Lower leg skin (tissue), 4 donors: ENCODE data around the gene POMT2. TPM values are rescaled to one million over a fixed set of nuclear protein-coding genes. Genes with fewer than 3 reads are reported as not detected.

ENCODE experiments used
- DNase-seq, 2 donors: peaks; one replicate each; pipeline ENCODE4 v3.0.0-alpha.2; 2019; ENCODE audit warnings: low spot score in 2 of 2
- H3K4me3 ChIP-seq: fragments of 200-600 bp; sonication (generic); 2 replicates; pipeline ENCODE4 v1.5.1; 2017; ENCODE audit warnings: mild to moderate bottlenecking, low read depth; ENCODE audit not compliant: poor library complexity, severe bottlenecking
- CTCF ChIP-seq, 3 donors: fragments of 450-650 bp; IDR thresholded peaks; one replicate each; pipeline ENCODE4 v1.5.1; 2016; ENCODE audit warnings: antibody characterized with exemption in 3 of 3, mild to moderate bottlenecking in 3 of 3, moderate library complexity in 2 of 3
- POLR2A ChIP-seq, 2 donors: fragments of 450-650 bp; IDR thresholded peaks; one replicate each; pipeline ENCODE4 v1.6.1; 2016 to 2017; ENCODE audit warnings: antibody characterized with exemption in 2 of 2, mild to moderate bottlenecking in 1 of 2, moderate library complexity in 1 of 2
- WGBS, 2 donors: methylation state at CpG; one replicate each; pipeline ENCODE4 v1.1.5; 2018; 5-methylcytosine and 5-hydroxymethylcytosine counted together
- intact Hi-C: fragments of 100-400 bp; cut with DNase I; formaldehyde crosslinking; loops from one replicate; pipeline ENCODE4 v1.15.0; 2023; ENCODE audit warnings: low total_unique reads
- total RNA-seq, 4 donors: library from RNA; depleted of rRNA; stranded (reverse); fragments of >200 nt; gene quantifications; one replicate each; pipeline ENCODE4 v1.1.0, GENCODE V29; 2016

The POMT2 gene
- total RNA-seq, 4 donors from 2014 or later = 9.1 to 23.0 (median 15.9) TPM

DNA sequence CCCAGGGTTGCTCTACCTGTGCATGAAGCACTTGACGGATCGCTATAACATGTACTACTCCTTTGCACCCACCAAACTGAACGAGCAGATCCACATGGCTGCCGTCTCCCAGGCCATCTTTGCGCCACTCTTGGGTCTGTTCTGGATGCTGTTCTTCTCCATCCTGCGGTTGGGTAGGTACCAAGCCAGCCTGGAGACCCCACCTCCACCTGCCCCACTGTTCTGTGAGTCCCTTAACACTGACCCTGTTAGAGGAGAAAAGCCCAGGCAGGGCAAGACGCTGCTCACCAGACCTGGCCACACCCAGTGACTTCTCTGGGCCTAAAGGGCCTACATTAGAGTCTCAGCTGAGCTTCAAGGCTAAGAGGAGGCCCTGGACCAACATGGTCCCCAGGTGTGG, 71.4 kb downstream of the POMT2 start:
- 90 to 92% methylated on average over 7 of the region's 7 CpGs for WGBS, 2 donors

GRCh38 chr14:77248666-77249065, 72.0 kb downstream of the POMT2 start:
- TF ChIP-seq POLR2A (IDR thresholded peaks at IDR 0.05) = no peak
- TF ChIP-seq CTCF (IDR thresholded peaks at IDR 0.05) = no peak
- 88 to 92% methylated on average over 7 of the region's 7 CpGs for WGBS, 2 donors

More for the DNA sequence above, 71.4 kb downstream of the POMT2 start:
- no peak for TF ChIP-seq CTCF (IDR thresholded peaks at IDR 0.05)
- no peak for TF ChIP-seq POLR2A (IDR thresholded peaks at IDR 0.05)
- no peak for DNase-seq
- H3K4me3 ChIP-seq = no peak overlapping the region
- intact Hi-C loops = no loop called here

GRCh38 chr14:77246784-77247183, 73.9 kb downstream of the POMT2 start:
- H3K4me3 ChIP-seq = no peak overlapping the region
- intact Hi-C loops = no loop called here
- 93 to 94% methylated on average over 1 of the region's 1 CpG for WGBS, 2 donors
- no peak for TF ChIP-seq POLR2A (IDR thresholded peaks at IDR 0.05)
- DNase-seq = no peak

More at GRCh38 chr14:77248666-77249065, 72.0 kb downstream of the POMT2 start:
- H3K4me3 ChIP-seq = no peak overlapping the region
- DNase-seq = no peak
- intact Hi-C loops = no loop called here

DNA sequence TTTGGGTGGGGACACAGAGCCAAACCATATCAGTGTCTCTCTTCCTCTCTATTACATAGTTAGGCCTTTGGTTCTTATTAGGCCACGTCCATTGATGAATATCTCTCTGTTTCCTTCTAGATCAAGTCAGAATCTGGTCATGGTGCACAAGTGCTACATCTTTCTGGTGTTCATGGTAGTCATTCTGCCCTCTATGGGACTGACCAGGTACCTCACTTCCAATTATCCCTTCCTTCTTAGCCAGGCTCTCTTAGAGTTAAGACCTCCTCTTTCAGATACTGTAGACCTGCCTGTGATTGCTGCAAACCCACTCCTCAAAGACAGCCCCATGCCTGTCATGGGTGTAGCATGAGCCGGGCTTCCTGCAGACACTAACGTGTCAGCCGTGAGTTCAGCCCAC, 74.9 kb downstream of the POMT2 start:
- intact Hi-C loops = no loop called here
- H3K4me3 ChIP-seq = no peak overlapping the region
- DNase-seq = no peak
- no peak for TF ChIP-seq CTCF (IDR thresholded peaks at IDR 0.05)
- TF ChIP-seq POLR2A (IDR thresholded peaks at IDR 0.05) = no peak
- WGBS, 2 donors = 70 to 82% methylated on average over 4 of the region's 4 CpGs

- no peak for TF ChIP-seq POLR2A (IDR thresholded peaks at IDR 0.05)
- 80 to 86% methylated on average over 4 of the region's 4 CpGs for WGBS, 2 donors
- H3K4me3 ChIP-seq = no peak overlapping the region
- intact Hi-C loops = no loop called here
- DNase-seq = no peak
Observed at GRCh38 chr14:77243853-77244252, 76.8 kb downstream of the POMT2 start.

- TF ChIP-seq POLR2A (IDR thresholded peaks at IDR 0.05) = no peak
- no peak for TF ChIP-seq CTCF (IDR thresholded peaks at IDR 0.05)
- H3K4me3 ChIP-seq = no peak overlapping the region
- WGBS, 2 donors = 75 to 80% methylated on average over 12 of the region's 12 CpGs
- intact Hi-C loops = no loop called here
- no peak for DNase-seq
Observed at GRCh38 chr14:77242752-77243151, 77.9 kb downstream of the POMT2 start.

DNA sequence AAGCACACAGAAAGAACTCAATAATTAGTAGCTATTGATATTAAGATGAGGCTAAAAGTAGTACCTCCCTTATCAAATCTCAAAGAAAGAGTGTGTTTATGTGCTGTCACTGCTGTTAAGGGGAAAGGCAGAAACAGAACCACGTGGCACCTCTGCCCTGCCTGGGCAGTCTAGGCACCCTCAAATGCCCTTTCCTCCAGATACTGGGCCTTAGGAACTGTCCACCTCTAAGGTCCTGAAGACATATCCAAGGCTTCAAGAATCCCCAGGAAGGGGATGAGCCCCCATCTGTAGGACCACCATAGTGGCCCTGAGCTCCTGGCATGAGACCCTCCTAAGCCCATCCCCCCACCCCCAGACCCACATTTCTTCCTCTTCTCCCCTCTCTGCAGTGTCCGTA, 78.7 kb downstream of the POMT2 start:
- DNase-seq = no peak
- TF ChIP-seq CTCF (IDR thresholded peaks at IDR 0.05) (no peak), POLR2A (IDR thresholded peaks at IDR 0.05) (no peak)
- intact Hi-C loops = no loop called here

More for the DNA sequence above, 78.7 kb downstream of the POMT2 start:
- no peak overlapping the region for H3K4me3 ChIP-seq
- WGBS, 2 donors = 49% methylated on average over 2 of the region's 2 CpGs
